Osteoblast (primary cell): ENCODE results near the gene PIEZO2. TPM values are rescaled to one million over a fixed set of nuclear protein-coding genes. Genes with fewer than 3 reads are reported as not detected.

ENCODE experiments used
- DNase-seq: peaks from one replicate; pipeline ENCODE4 v3.0.0; 2011; ENCODE audit warnings: low spot score, mixed read lengths; ENCODE audit not compliant: insufficient read length; ENCODE audit errors: missing footprints
- H2AFZ ChIP-seq: 2 replicates; pipeline ENCODE4 v1.6.0; 2011; ENCODE audit warnings: mild to moderate bottlenecking, low read length
- H3K27ac ChIP-seq: 2 replicates; pipeline ENCODE4 v1.5.1; 2011; ENCODE audit warnings: mild to moderate bottlenecking, low read depth, low read length, moderate library complexity
- H3K27me3 ChIP-seq: 2 replicates; pipeline ENCODE4 v1.6.0; 2012; ENCODE audit warnings: mild to moderate bottlenecking, control low read depth, inconsistent platforms, low read length, moderate library complexity; ENCODE audit not compliant: insufficient read depth
- H3K36me3 ChIP-seq: 2 replicates; pipeline ENCODE4 v1.5.1; 2011; ENCODE audit warnings: mild to moderate bottlenecking, low read length, control low read depth, moderate library complexity; ENCODE audit not compliant: insufficient read depth
- H3K4me1 ChIP-seq: 2 replicates; pipeline ENCODE4 v1.5.1; 2011; ENCODE audit warnings: mild to moderate bottlenecking, low read length, control low read depth, moderate library complexity; ENCODE audit not compliant: insufficient read depth
- H3K4me2 ChIP-seq: 2 replicates; pipeline ENCODE4 v1.6.0; 2011; ENCODE audit warnings: mild to moderate bottlenecking, low read length; ENCODE audit not compliant: insufficient read depth
- H3K4me3 ChIP-seq: fragments of 200-600 bp; sonication (generic); 3 replicates; pipeline ENCODE4 v1.5.1; 2012; ENCODE audit warnings: mild to moderate bottlenecking, low read length, inconsistent platforms; ENCODE audit not compliant: insufficient read depth
- H3K79me2 ChIP-seq: 2 replicates; pipeline ENCODE4 v1.6.0; 2012; ENCODE audit warnings: mild to moderate bottlenecking, low read length, control low read depth, inconsistent platforms; ENCODE audit not compliant: insufficient read depth
- H3K9me3 ChIP-seq: 2 replicates; pipeline ENCODE4 v1.5.1; 2011; ENCODE audit warnings: low read depth, low read length, control low read depth
- H4K20me1 ChIP-seq: 2 replicates; pipeline ENCODE4 v1.6.0; 2012; ENCODE audit warnings: mild to moderate bottlenecking, low read length, control low read depth; ENCODE audit not compliant: insufficient read depth
- CTCF ChIP-seq: IDR thresholded peaks from 2 replicates; pipeline ENCODE4 v1.5.1; 2011; ENCODE audit warnings: mild to moderate bottlenecking, low read depth, low read length, moderate library complexity; ENCODE audit errors: extremely low read depth
- total RNA-seq: library from RNA; depleted of rRNA; stranded (reverse); fragments of >200 nt; gene quantifications from 2 replicates; pipeline ENCODE4 v1.2.3, GENCODE V29; 2012

Gene PIEZO2
- total RNA-seq, 1 donor, result 46.7 TPM

GRCh38 chr18:10669441-10670100 is 479.8 kb downstream of the PIEZO2 start:
- no peaks in the 10 kb centered on the region for H3K36me3 ChIP-seq
- no peak for DNase-seq
- no peaks in the 10 kb centered on the region for H3K27me3 ChIP-seq
- H3K4me2 ChIP-seq, result no peak overlapping the region
- no peaks in the 10 kb centered on the region for H3K79me2 ChIP-seq
- H3K4me1 ChIP-seq, result no peaks in the 10 kb centered on the region
- no peaks in the 10 kb centered on the region for H4K20me1 ChIP-seq
- H3K9me3 ChIP-seq, result no peaks in the 10 kb centered on the region
- TF ChIP-seq CTCF, result no peak
- no peak overlapping the region for H3K27ac ChIP-seq
- no peak overlapping the region for H2AFZ ChIP-seq
- no peak overlapping the region for H3K4me3 ChIP-seq

- DNase-seq, result no peak
- Histone ChIP-seq H3K27ac (no peak overlapping the region), H3K4me2 (no peak overlapping the region), H3K79me2 (no peaks in the 10 kb centered on the region), H3K4me3 (no peak overlapping the region), H3K36me3 (no peaks in the 10 kb centered on the region), H3K9me3 (no peaks in the 10 kb centered on the region), H3K4me1 (no peaks in the 10 kb centered on the region), H2AFZ (no peak overlapping the region), H4K20me1 (no peaks in the 10 kb centered on the region), H3K27me3 (peaks cover 4% of the 10 kb centered on the region)
- TF ChIP-seq CTCF, result no peak
Observed at GRCh38 chr18:10663750-10664149, 485.6 kb downstream of the PIEZO2 start.

GRCh38 chr18:10661317-10661716 is 488.1 kb downstream of the PIEZO2 start:
- Histone ChIP-seq H3K4me2 (no peak overlapping the region), H3K4me3 (no peak overlapping the region)
- TF ChIP-seq CTCF, result no peak

GRCh38 chr18:10660179-10660884 is 489.0 kb downstream of the PIEZO2 start:
- no peak for TF ChIP-seq CTCF
- Histone ChIP-seq H3K36me3 (no peaks in the 10 kb centered on the region), H3K4me1 (no peaks in the 10 kb centered on the region), H4K20me1 (no peaks in the 10 kb centered on the region), H3K9me3 (no peaks in the 10 kb centered on the region), H3K27ac (no peak overlapping the region), H3K4me3 (no peak overlapping the region), H3K27me3 (peaks cover 4% of the 10 kb centered on the region), H3K4me2 (peak overlapping the region; percentile 9), H2AFZ (no peak overlapping the region), H3K79me2 (no peaks in the 10 kb centered on the region)
- peak; percentile 79 for DNase-seq

More at GRCh38 chr18:10661317-10661716, 488.1 kb downstream of the PIEZO2 start:
- Histone ChIP-seq H3K9me3 (no peaks in the 10 kb centered on the region), H4K20me1 (no peaks in the 10 kb centered on the region), H3K27ac (no peak overlapping the region), H3K36me3 (no peaks in the 10 kb centered on the region), H3K27me3 (peaks cover 4% of the 10 kb centered on the region), H3K79me2 (no peaks in the 10 kb centered on the region), H3K4me1 (no peaks in the 10 kb centered on the region), H2AFZ (no peak overlapping the region)
- DNase-seq, result no peak
